ENCODE measurements around the gene TACR3. TPM values are rescaled to one million over a fixed set of nuclear protein-coding genes. Genes with fewer than 3 reads are reported as not detected.

Gene TACR3
- total and polyA plus RNA-seq, 2 of the 4 experiments (the other 2 are of a cell fraction) = not detected

DNA sequence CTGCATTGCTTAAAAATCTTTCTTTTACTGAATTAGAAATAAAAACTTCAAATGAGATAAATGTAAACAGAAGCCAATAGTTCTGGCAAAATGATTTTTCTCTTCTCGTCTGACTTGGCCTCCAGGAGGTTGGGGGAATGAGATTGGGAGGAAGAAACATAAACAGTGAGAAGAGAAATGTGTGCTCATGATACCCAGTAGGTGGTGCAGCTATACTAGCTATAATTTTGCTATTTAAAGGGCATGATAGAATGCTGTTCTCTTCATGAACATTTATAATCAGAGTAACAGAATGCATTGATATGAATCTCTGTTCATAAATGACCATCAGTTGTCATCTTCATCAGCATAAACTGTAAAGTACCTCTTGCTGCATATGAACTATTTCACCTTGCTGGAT is 85.5 kb downstream of the TACR3 start:
- H3K27me3 ChIP-seq (ENCODE audit: control insufficient read depth, insufficient read depth, low read length) = no peaks in the 10 kb centered on the region
- no peak overlapping the region for H2AK5ac ChIP-seq (ENCODE audit: low read depth, low read length)
- H2AK9ac ChIP-seq (replicated peaks; ENCODE audit: low read depth, low read length, poor library complexity) = no peak overlapping the region
- no peak overlapping the region for H3K14ac ChIP-seq (replicated peaks; ENCODE audit: low read depth, low read length)
- no peaks in the 10 kb centered on the region for H3K9me3 ChIP-seq (ENCODE audit: control insufficient read depth, insufficient read depth, low read length)
- dilution Hi-C loops (cut with HindIII; ENCODE audit: low sequenced_read_pairs, unreplicated experiment) = no loop called here
- H3K4me1 ChIP-seq (ENCODE audit: control insufficient read depth, insufficient read depth, low read length) = no peaks in the 10 kb centered on the region
- H3K4me2 ChIP-seq (ENCODE audit: low read depth, low read length) = no peak overlapping the region
- no peaks in the 10 kb centered on the region for H3K36me3 ChIP-seq (ENCODE audit: control insufficient read depth, insufficient read depth, low read length)
- no peak overlapping the region for H3K4ac ChIP-seq (ENCODE audit: low read depth, low read length)
- no peaks in the 10 kb centered on the region for H4K20me1 ChIP-seq (ENCODE audit: insufficient read depth, low read length)
- no peak overlapping the region for H2AFZ ChIP-seq (replicated peaks; ENCODE audit: low read length, poor library complexity)
- H3K23ac ChIP-seq (ENCODE audit: low read depth, low read length) = no peak overlapping the region
- in situ Hi-C loops (cut with MboI; ENCODE audit: low sequenced_read_pairs) = no loop called here
- no peaks in the 10 kb centered on the region for H3K9me1 ChIP-seq (ENCODE audit: insufficient read depth, low read length)
- no peak overlapping the region for H3K18ac ChIP-seq (ENCODE audit: low read depth, low read length)
- no peak overlapping the region for H3K9ac ChIP-seq (ENCODE audit: low read depth, low read length)
- H3K27ac ChIP-seq (ENCODE audit: insufficient read depth, low read length) = no peak overlapping the region
- POLR2A ChIA-PET (ENCODE audit: unreplicated experiment) = no interaction called here
- ATAC-seq (ENCODE audit: low read depth) (no peak), DNase-seq (no peak)
- CTCF ChIA-PET = no interaction called here
- H2BK120ac ChIP-seq (ENCODE audit: low read depth, low read length) = no peak overlapping the region
- no CpG with 5 or more reads among the region's 1 CpG for WGBS, 2 experiments (ENCODE audit: extremely low coverage in 2 of 2, insufficient read length in 1 of 2)
- H2BK15ac ChIP-seq (ENCODE audit: low read depth, low read length) = no peak overlapping the region
- no peak overlapping the region for H2BK5ac ChIP-seq (ENCODE audit: low read depth, low read length, poor library complexity, severe bottlenecking)
- no peak overlapping the region for H3K56ac ChIP-seq (ENCODE audit: extremely low read depth, insufficient read depth, low read length)
- no peak overlapping the region for H3K4me3 ChIP-seq (ENCODE audit: insufficient read depth, low read depth, low read length)
- BruUV-seq (replicated peaks) = no TSS peak
- no peaks in the 10 kb centered on the region for H3K79me1 ChIP-seq (ENCODE audit: low read depth in 1 of 2, low read length in 2 of 2)
- H4K91ac ChIP-seq (ENCODE audit: insufficient read depth, low read depth, low read length) = no peak overlapping the region
- no peak for TF ChIP-seq SMC3 (IDR thresholded peaks at IDR 0.05; ENCODE audit: low read depth, low read length)
- TF ChIP-seq RAD21 (IDR thresholded peaks at IDR 0.05; ENCODE audit: low read length) = no peak
- no peak for TF ChIP-seq POLR2A (IDR thresholded peaks at IDR 0.05; ENCODE audit: low read depth, low read length)
- TF ChIP-seq, protein P1, sequence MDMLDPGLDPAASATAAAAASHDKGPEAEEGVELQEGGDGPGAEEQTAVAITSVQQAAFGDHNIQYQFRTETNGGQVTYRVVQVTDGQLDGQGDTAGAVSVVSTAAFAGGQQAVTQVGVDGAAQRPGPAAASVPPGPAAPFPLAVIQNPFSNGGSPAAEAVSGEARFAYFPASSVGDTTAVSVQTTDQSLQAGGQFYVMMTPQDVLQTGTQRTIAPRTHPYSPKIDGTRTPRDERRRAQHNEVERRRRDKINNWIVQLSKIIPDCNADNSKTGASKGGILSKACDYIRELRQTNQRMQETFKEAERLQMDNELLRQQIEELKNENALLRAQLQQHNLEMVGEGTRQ (IDR thresholded peaks at IDR 0.05; ENCODE audit: low read depth, low read length) = no peak
- TF ChIP-seq, protein P2, sequence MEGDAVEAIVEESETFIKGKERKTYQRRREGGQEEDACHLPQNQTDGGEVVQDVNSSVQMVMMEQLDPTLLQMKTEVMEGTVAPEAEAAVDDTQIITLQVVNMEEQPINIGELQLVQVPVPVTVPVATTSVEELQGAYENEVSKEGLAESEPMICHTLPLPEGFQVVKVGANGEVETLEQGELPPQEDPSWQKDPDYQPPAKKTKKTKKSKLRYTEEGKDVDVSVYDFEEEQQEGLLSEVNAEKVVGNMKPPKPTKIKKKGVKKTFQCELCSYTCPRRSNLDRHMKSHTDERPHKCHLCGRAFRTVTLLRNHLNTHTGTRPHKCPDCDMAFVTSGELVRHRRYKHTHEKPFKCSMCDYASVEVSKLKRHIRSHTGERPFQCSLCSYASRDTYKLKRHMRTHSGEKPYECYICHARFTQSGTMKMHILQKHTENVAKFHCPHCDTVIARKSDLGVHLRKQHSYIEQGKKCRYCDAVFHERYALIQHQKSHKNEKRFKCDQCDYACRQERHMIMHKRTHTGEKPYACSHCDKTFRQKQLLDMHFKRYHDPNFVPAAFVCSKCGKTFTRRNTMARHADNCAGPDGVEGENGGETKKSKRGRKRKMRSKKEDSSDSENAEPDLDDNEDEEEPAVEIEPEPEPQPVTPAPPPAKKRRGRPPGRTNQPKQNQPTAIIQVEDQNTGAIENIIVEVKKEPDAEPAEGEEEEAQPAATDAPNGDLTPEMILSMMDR (conservative IDR thresholded peaks at IDR 0.05; ENCODE audit: low read depth, low read length) = no peak
- TF ChIP-seq MAFK (IDR thresholded peaks at IDR 0.05; ENCODE audit: low read depth, low read length) = no peak
- TF ChIP-seq RCOR1 (IDR thresholded peaks at IDR 0.05; ENCODE audit: insufficient replicate concordance, low read length) = no peak
- no peak for TF ChIP-seq CEBPB (IDR thresholded peaks at IDR 0.05; ENCODE audit: low read depth, low read length)
- TF ChIP-seq, protein P3, sequence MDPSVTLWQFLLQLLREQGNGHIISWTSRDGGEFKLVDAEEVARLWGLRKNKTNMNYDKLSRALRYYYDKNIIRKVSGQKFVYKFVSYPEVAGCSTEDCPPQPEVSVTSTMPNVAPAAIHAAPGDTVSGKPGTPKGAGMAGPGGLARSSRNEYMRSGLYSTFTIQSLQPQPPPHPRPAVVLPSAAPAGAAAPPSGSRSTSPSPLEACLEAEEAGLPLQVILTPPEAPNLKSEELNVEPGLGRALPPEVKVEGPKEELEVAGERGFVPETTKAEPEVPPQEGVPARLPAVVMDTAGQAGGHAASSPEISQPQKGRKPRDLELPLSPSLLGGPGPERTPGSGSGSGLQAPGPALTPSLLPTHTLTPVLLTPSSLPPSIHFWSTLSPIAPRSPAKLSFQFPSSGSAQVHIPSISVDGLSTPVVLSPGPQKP (IDR thresholded peaks at IDR 0.05; ENCODE audit: borderline replicate concordance, low read depth, low read length) = no peak
- no peak for TF ChIP-seq CHD1 (IDR thresholded peaks at IDR 0.05; ENCODE audit: low read depth, low read length)
- TF ChIP-seq RFX5 (IDR thresholded peaks at IDR 0.05; ENCODE audit: low read depth, low read length) = no peak
- TF ChIP-seq BHLHE40 (IDR thresholded peaks at IDR 0.05; ENCODE audit: low read depth, low read length) = no peak
- no peak for TF ChIP-seq MAZ (IDR thresholded peaks at IDR 0.05; ENCODE audit: borderline replicate concordance, low read depth, low read length)
- TF ChIP-seq NFE2L2 (IDR thresholded peaks at IDR 0.05; ENCODE audit: low read depth, low read length) = no peak
- TF ChIP-seq MXI1 (IDR thresholded peaks at IDR 0.05; ENCODE audit: borderline replicate concordance, low read depth, low read length) = no peak
- TF ChIP-seq FOS (IDR thresholded peaks at IDR 0.05; ENCODE audit: low read depth, low read length) = no peak
- H4K8ac ChIP-seq (ENCODE audit: low read depth in 2 of 2, low read length in 2 of 2) = no peak overlapping the region
- H2BK20ac ChIP-seq (ENCODE audit: low read depth, low read length) = no peak overlapping the region
- H4K5ac ChIP-seq (ENCODE audit: low read depth, low read length) = no peak overlapping the region
- intact Hi-C loops (cut with micrococcal nuclease) = no loop called here

Measured in IMR-90 (cell line).